ENCODE results near the gene PNKD.

PNKD gene

GRCh38 chr2:218269900-218270720 lies at the start of gene PNKD, which contains the start of gene AAMP:
Gene PNKD, plus strand, starts transcription at chr2:218270519. Its CDS starts 17 bp downstream, at chr2:218270536.
Gene AAMP, minus strand, starts transcription at chr2:218270137. Its CDS starts 51 bp downstream, at chr2:218270086.
- peak; percentile 99 for DNase-seq

GRCh38 chr2:218221000-218221399 lies 49.3 kb upstream of the PNKD start:
- no peak for DNase-seq

- no peak for DNase-seq
Measured at GRCh38 chr2:218223046-218223445, 47.3 kb upstream of the PNKD start.

GRCh38 chr2:218224186-218224585 lies 46.1 kb upstream of the PNKD start:
- no peak for DNase-seq

DNA sequence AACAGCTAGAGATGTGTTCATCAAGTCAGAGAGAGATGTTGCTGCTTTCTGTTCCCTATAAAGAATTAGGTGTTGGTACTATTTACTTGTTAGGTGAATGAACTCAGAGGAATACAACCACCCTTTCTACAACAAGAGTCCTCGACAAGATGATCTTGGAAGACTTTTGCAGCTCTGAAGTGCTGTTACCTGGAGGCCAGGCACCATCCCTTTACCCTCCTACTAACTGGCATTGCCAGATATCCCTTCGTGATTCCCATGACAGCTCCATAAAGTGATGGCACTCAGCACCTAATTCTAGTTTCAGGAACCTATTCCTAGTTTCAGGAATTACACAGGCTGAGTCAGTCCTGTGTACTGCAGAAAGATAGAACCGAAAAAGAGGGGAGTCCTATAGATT lies 43.4 kb upstream of the PNKD start:
- no peak for DNase-seq

DNA sequence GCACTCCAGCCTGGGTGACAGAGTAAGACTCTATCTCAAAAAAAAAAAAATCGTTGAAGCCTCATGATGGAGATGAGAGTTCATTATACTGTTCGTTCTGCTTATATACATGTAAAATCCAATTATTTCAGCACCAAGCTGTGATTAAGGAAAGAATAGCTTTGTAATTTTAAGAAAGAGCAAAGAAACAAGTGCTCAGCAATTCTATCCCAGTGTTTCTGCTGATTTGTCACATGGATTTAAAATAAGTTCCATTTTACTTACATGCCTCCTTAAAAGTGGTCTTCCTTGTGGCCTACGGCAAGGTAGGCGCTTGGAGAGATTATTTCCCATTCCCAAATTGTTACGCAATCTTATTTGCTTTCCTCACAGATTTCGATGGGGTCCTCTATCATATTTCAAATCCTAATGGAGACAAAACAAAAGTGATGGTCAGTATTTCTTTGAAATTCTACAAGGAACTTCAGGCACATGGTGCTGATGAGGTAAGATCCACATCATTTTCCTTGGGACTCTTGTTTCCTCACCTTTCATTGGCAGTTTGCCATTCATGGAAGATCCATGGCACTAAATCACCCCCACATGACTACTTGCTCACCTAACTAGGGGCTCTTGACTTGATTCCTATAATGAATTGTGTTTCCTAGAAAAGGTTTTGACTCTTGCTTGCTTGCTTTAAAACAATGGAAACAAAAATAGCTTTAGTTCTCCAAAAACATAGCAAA lies 41.8 kb upstream of the PNKD start:
- DNase-seq = no peak

DNA sequence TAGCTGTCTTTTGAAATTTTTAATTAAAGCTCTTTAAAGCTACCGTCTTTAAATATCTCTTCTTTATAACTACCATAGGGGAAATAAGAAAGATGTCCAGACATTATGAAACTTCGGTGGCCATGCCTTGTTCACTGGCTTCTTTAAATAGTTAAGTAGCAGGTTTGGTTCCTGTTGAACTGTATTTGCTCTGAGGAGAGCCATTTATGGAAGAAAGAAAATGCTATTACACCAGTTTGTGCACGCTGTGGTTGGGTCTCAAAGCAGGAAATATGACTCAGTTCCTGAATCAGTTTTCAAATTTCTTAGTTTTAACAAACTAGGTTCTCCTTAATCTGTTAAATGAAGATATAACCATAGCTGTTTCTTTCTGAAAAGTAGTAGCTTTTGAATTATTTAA lies 41.1 kb upstream of the PNKD start:
- no peak for DNase-seq

DNA sequence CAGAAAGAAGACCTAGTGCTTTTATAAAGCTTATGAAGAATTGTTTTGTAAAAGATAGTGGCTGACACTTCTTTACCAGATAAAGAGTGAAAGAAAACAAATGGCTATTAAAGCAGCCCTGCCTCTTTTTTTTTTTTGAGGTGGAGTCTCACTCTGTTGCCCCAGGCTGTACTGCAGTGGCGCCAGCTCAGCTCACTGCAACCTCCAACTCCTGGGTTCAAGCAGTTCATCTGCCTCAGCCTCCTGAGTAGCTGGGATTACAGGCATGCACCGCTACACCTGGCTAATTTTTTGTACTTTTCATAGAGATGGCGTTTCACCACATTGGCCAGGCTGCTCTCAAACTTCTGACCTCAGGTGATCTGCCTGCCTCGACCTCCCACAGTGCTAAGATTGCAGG lies 40.5 kb upstream of the PNKD start:
- no peak for DNase-seq

DNA sequence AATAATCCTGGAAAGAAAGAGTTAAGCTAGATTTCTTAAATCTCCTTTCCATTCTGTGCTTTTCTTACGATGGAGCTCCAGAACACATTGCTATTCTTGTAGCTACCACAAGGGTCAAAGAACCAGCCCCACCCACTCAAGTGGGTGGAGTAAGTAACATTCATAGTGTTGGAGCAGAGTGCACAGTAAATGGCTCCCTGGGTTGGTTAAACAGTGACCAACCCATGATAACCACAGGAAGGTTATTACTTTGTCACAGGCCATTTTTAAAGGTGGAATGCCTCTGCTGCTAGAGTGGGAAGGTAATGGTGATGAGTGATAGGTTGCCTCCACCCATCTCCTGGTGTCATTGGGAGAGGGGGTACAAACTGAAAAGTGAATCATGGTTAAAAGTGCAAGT lies 39.4 kb upstream of the PNKD start:
- DNase-seq = no peak

GRCh38 chr2:218233543-218233942 lies 36.8 kb upstream of the PNKD start:
- no peak for DNase-seq

DNA sequence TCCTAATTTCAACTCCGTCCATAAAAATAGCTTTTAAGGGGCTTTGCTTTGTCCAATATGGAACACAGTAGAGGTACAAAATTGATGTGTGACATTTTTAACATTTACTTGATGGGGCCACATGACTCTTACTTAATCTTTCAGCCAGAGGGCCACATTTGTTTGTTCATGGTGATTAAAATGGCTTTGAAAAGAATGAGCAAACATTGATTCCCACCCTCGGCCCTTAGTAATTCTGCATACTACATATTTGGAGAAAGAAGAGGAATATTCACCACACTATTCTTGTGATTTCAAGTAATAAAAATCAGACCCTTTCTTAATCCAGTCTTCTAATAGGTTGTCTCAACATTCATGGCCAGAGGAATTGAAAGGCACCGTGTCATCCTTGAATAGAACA lies 35.8 kb upstream of the PNKD start:
- no peak for DNase-seq

DNA sequence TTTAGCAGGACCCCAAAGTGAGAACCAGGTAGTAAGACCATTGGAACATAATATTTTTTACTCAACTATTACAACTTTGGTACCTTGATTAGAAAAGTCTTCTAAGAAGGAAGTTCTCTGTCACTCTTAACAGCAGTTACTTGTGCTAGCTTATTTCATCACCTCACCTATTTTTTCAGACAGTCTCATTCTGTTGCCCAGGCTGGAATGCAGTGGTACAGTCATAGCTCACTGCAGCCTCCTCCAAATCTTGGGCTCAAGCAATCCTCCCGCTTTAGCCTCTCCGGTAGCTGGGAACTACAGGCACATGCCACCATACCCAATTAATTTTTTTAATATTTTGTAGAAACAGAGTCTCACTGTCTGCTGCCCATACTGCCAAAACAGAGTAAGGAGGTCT lies 35.3 kb upstream of the PNKD start:
- no peak for DNase-seq

GRCh38 chr2:218236829-218237228 lies 33.5 kb upstream of the PNKD start:
- DNase-seq = no peak

DNA sequence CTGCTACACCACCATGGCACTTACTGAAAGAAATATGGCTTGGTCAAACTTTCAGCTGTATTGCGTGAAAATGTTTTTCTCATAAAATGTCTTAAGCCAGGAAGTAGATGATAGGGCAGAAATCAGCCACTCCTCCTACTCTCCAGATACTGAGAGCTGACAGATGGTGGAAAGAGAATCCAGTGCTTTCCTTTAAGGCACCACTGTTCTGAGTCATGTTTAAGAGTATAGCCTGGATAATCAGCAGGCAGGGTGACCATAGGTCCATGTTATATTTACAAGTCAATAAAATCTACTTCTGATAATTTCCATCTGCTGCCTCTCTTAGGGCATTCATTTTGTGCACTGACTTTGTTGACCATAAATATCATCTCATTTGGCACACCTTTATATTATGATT lies 31.4 kb upstream of the PNKD start:
- DNase-seq = no peak

DNA sequence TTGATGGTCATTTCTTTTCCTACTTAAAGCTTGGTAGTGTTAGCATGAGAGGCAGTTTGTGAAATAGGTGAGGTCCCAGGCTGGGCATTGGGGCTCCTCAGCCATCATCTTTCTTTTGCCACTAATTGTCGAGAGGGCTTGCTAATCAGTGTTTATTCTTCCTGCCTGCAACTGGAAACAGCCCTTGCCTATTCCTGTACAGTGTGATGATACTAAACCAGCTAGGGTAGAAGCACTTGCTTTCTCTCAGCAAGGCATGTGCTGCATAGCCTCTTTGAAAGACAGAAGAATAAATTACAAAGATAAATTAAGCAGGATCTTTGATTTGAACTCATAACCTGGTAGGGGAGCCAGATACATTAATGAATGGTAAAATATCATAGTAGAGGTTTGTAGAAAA lies 26.1 kb upstream of the PNKD start:
- no peak for DNase-seq

GRCh38 chr2:218244665-218245064 lies 25.7 kb upstream of the PNKD start:
- DNase-seq = no peak

DNA sequence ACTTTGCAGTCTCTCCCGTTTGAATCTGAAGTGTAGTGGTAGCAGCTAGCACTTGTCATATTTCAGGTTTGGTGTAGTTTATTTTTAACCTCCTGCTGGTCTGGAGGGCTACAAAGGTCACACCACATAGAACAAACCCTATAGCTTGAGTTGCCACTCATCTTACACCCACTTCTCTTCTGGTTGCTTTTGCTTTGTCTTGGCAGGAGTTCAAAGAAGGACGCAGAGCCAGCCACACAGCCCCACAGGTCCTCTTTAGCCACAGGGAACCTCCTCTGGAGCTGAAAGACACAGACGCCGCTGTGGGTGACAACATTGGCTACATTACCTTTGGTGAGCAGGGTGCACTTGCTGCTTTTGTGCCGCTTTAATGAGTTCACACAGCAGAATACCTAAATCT lies 25.1 kb upstream of the PNKD start:
- no peak for DNase-seq

- no peak for DNase-seq
Measured at GRCh38 chr2:218249691-218250090, 20.6 kb upstream of the PNKD start.

- no peak for DNase-seq
Measured at GRCh38 chr2:218252509-218253231, 17.6 kb upstream of the PNKD start.

DNA sequence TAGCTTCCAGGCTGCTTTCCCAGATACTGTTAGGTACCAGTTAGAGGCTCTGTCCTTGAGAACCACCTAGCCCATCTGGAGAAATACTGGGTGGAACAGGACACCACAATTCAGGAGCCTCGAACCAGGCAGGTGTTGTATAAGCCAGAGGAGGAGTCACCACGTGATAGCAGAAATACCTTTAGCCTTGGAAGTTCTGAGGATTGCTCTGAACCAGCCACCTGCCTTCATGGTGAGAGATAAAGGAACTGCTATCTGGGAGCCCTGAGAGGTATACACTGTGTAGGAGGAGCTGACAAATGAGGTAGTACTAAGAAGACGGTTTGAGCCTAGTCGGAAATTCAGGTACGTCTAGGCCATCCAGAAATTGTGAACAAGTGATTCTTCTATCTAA lies 17.1 kb upstream of the PNKD start:
- DNase-seq = no peak

DNA sequence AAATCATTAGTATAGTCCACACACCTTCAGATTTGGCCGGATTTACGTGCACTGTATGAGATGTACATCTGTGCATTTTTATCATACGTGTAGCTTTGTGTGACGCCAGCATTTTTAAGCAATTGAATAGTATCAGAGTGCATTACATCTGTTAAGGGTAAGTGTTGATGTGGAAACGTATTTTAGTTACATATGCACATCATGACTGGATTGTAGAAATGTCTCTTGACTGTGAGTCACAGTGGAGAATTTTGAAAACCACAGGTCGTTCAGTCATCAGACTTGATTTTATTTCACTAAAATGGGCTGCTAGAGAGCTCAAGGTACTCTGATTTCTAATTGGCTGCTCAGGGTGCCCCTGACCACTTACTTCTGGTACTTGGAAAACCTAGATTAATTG lies 14.9 kb upstream of the PNKD start:
- no peak for DNase-seq

GRCh38 chr2:218256612-218257350 lies 13.5 kb upstream of the PNKD start:
- DNase-seq = no peak

GRCh38 chr2:218257390-218257981 lies 12.8 kb upstream of the PNKD start:
- no peak for DNase-seq

Data from DMS153 (cell line).